Erythroblast (primary cell): Measurements from ENCODE around the gene SHB.

Source experiments
- GATA1 ChIP-seq: IDR thresholded peaks from 2 replicates; pipeline ENCODE4 v1.6.1; 2011; ENCODE audit warnings: low read depth, mild to moderate bottlenecking, control low read depth, low read length, moderate library complexity
- POLR2A ChIP-seq: IDR thresholded peaks from 2 replicates; pipeline ENCODE4 v1.6.1; 2011; ENCODE audit warnings: mild to moderate bottlenecking, low read length

DNA sequence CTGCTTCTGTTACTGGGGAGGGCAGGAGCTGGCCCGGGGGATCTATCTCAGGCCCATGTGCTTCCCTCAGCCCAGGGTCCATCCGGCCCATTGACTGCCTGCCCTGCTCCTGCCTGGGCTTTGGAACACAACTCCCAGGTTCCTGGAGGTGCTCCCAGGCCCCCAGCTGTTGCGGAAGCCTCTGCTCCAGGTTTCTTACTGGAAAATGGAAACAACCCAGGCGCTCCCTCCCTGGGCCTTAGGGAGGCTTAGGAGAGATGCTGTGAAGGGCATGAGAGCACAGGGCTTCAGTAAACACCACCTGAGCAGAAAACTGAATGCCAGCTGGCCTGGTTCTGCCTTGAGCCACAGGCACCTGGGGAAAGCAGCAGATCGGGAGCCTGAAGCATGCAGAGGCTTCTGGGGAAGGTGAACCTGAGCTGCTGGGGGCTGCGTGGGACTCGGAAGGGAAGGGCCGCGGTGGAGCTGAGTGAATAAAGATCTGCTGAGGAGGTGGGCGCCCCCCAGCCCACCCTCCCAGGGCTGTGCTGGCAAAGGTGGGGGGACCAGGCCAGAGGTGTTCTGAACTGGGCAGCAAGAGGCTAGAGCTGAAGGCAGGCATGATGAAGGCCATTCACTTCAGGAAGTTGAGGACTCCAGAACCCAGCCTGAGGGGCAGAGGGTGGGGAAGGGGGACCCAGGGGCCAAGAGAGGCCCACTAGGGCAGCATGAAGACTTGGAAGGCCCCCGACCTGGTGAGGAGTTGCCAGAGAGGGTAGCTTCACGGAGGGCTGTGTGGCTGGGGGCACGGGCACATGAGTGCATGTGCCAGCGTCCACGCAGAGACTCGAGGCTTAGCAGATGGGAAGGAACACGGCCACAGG lies 64.8 kb downstream of the SHB start:
- TF ChIP-seq POLR2A: no peak
- TF ChIP-seq GATA1: no peak
